IMR-90 (cell line): ENCODE data around the gene PGBD1. TPM values are rescaled to one million over a fixed set of nuclear protein-coding genes. Genes with fewer than 3 reads are reported as not detected.

Source experiments
- ATAC-seq: fragments of 200-7000 bp; cut with Tn5 transposase; 2 replicates; pipeline ENCODE4 v1.9.1; 2020; ENCODE audit warnings: low read depth, mild to moderate bottlenecking, moderate library complexity
- BruUV-seq: library from RNA; stranded (reverse); fragments of 400-500 nt; replicated peaks from 2 replicates; lab custom pipeline; 2021; lab: Mats Ljungman, UMichigan
- CTCF ChIA-PET: fragments of 300-600 bp; formaldehyde crosslinking; extraction: SDS; loops from one replicate; lab custom pipeline; 2021; ENCODE audit warnings: antibody characterized with exemption; lab: Yijun Ruan, JAX
- POLR2A ChIA-PET: fragments of 300-600 bp; sonication (Branson Sonifier 250); formaldehyde crosslinking; loops from one replicate; lab custom pipeline; 2022; ENCODE audit warnings: antibody characterized with exemption; ENCODE audit not compliant: unreplicated experiment; lab: Charles Lee
- DNase-seq: peaks from one replicate; pipeline ENCODE4 v3.0.0; 2013
- H2AFZ ChIP-seq: replicated peaks from 2 replicates; pipeline ENCODE3; 2013; ENCODE audit warnings: low read length, mild to moderate bottlenecking; ENCODE audit not compliant: poor library complexity
- H2AK5ac ChIP-seq: 2 replicates; pipeline ENCODE4 v1.6.1; 2013; ENCODE audit warnings: low read depth, low read length, inconsistent platforms
- H2AK9ac ChIP-seq: replicated peaks from 2 replicates; pipeline ENCODE3; 2013; ENCODE audit warnings: mild to moderate bottlenecking, low read depth, low read length, moderate library complexity; ENCODE audit not compliant: poor library complexity
- H2BK120ac ChIP-seq: 2 replicates; pipeline ENCODE4 v1.6.1; 2013; ENCODE audit warnings: low read depth, low read length, inconsistent platforms
- H2BK15ac ChIP-seq: 3 replicates; pipeline ENCODE4 v1.6.1; 2013; ENCODE audit warnings: low read depth, low read length, inconsistent platforms
- H2BK20ac ChIP-seq: 2 replicates; pipeline ENCODE4 v1.6.1; 2013; ENCODE audit warnings: low read depth, mild to moderate bottlenecking, inconsistent platforms, low read length, moderate library complexity
- H2BK5ac ChIP-seq: 2 replicates; pipeline ENCODE4 v1.6.1; 2013; ENCODE audit warnings: mild to moderate bottlenecking, low read depth, low read length, inconsistent platforms; ENCODE audit not compliant: poor library complexity, severe bottlenecking
- H3K14ac ChIP-seq: replicated peaks from 2 replicates; pipeline ENCODE4 v1.6.1; 2013; ENCODE audit warnings: low read depth, low read length, inconsistent platforms
- H3K18ac ChIP-seq: 2 replicates; pipeline ENCODE4 v1.6.1; 2013; ENCODE audit warnings: low read depth, low read length, control low read depth
- H3K23ac ChIP-seq: 2 replicates; pipeline ENCODE4 v1.6.1; 2013; ENCODE audit warnings: low read depth, low read length, inconsistent platforms
- H3K27ac ChIP-seq: 2 replicates; pipeline ENCODE4 v1.5.1; 2013; ENCODE audit warnings: mild to moderate bottlenecking, control low read depth, low read length; ENCODE audit not compliant: insufficient read depth
- H3K27me3 ChIP-seq: 2 replicates; pipeline ENCODE4 v1.6.1; 2013; ENCODE audit warnings: low read length; ENCODE audit not compliant: control insufficient read depth, insufficient read depth
- H3K36me3 ChIP-seq: 2 replicates; pipeline ENCODE4 v1.6.1; 2013; ENCODE audit warnings: low read length, mixed read lengths; ENCODE audit not compliant: control insufficient read depth, insufficient read depth
- H3K4ac ChIP-seq: 2 replicates; pipeline ENCODE4 v1.6.1; 2013; ENCODE audit warnings: low read depth, low read length, inconsistent platforms
- H3K4me1 ChIP-seq: 2 replicates; pipeline ENCODE4 v1.6.1; 2013; ENCODE audit warnings: low read length, mixed read lengths; ENCODE audit not compliant: control insufficient read depth, insufficient read depth
- H3K4me2 ChIP-seq: 2 replicates; pipeline ENCODE4 v1.6.1; 2013; ENCODE audit warnings: low read depth, mild to moderate bottlenecking, control low read depth, low read length, moderate library complexity
- H3K4me3 ChIP-seq: 2 replicates; pipeline ENCODE4 v1.5.1; 2013; ENCODE audit warnings: low read depth, mild to moderate bottlenecking, control low read depth, low read length, moderate library complexity; ENCODE audit not compliant: insufficient read depth
- H3K56ac ChIP-seq: 2 replicates; pipeline ENCODE4 v1.6.1; 2013; ENCODE audit warnings: low read length, inconsistent platforms; ENCODE audit not compliant: insufficient read depth; ENCODE audit errors: extremely low read depth
- H3K79me1 ChIP-seq, 2 experiments: 2 replicates each; pipeline ENCODE4 v1.6.1; 2013; ENCODE audit warnings: low read length in 2 of 2, inconsistent platforms in 1 of 2, low read depth in 1 of 2
- H3K9ac ChIP-seq: 2 replicates; pipeline ENCODE4 v1.6.1; 2013; ENCODE audit warnings: low read depth, low read length, control low read depth
- H3K9me1 ChIP-seq: 2 replicates; pipeline ENCODE4 v1.6.1; 2013; ENCODE audit warnings: low read length, inconsistent platforms; ENCODE audit not compliant: insufficient read depth
- H3K9me3 ChIP-seq: 2 replicates; pipeline ENCODE4 v1.6.1; 2013; ENCODE audit warnings: low read length; ENCODE audit not compliant: control insufficient read depth, insufficient read depth
- H4K20me1 ChIP-seq: 2 replicates; pipeline ENCODE4 v1.6.1; 2013; ENCODE audit warnings: low read length, inconsistent platforms; ENCODE audit not compliant: insufficient read depth
- H4K5ac ChIP-seq: 2 replicates; pipeline ENCODE4 v1.6.1; 2013; ENCODE audit warnings: mild to moderate bottlenecking, low read depth, low read length, control low read depth
- H4K8ac ChIP-seq, 2 experiments: 2 replicates each; pipeline ENCODE4 v1.6.1; 2013; ENCODE audit warnings: low read depth in 2 of 2, low read length in 2 of 2, control low read depth in 1 of 2, inconsistent platforms in 1 of 2
- H4K91ac ChIP-seq: 2 replicates; pipeline ENCODE4 v1.6.1; 2013; ENCODE audit warnings: low read depth, low read length, inconsistent platforms; ENCODE audit not compliant: insufficient read depth
- BHLHE40 ChIP-seq: fragments of 150-350 bp; IDR thresholded peaks from 2 replicates; pipeline ENCODE4 v1.6.1; 2016; ENCODE audit warnings: mild to moderate bottlenecking, low read depth, low read length
- SMC3 ChIP-seq: fragments of 150-350 bp; IDR thresholded peaks from 2 replicates; pipeline ENCODE4 v1.6.1; 2016; ENCODE audit warnings: low read depth, mild to moderate bottlenecking, antibody characterized with exemption, low read length, moderate library complexity
- WGBS, 2 experiments: methylation state at CpG; one replicate each; pipeline versions ENCODE4 v1.1.5 to v1.1.7; 2013; ENCODE audit warnings: missing lambda C conversion rate in 2 of 2; ENCODE audit not compliant: insufficient read length in 1 of 2; ENCODE audit errors: extremely low coverage in 2 of 2; 5-methylcytosine and 5-hydroxymethylcytosine counted together
- dilution Hi-C: fragments of 300-500 bp; cut with HindIII; formaldehyde crosslinking; loops from one replicate; pipeline ENCODE4 v1.14.3; 2018; ENCODE audit warnings: low sequenced_read_pairs; ENCODE audit not compliant: unreplicated experiment
- in situ Hi-C: fragments of 300-500 bp; cut with MboI; formaldehyde crosslinking; loops from 3 replicates; pipeline ENCODE4 v1.14.3; 2019; ENCODE audit warnings: low sequenced_read_pairs, inconsistent platforms, mixed read lengths
- intact Hi-C: fragments of 100-400 bp; cut with micrococcal nuclease; formaldehyde crosslinking; loops from 2 replicates; pipeline ENCODE4 v1.10.0; 2022
- polyA plus RNA-seq, 3 experiments: library from polyadenylated mRNA; depleted of rRNA; stranded (reverse); fragments of >200 nt; gene quantifications; 2 replicates each; pipeline ENCODE4 v1.2.3, GENCODE V29; 2012; ENCODE audit warnings: low replicate concordance in 1 of 3
- total RNA-seq: library from RNA; depleted of rRNA; stranded (reverse); fragments of >200 nt; gene quantifications from 2 replicates; pipeline ENCODE4 v1.2.3, GENCODE V29; 2012

PGBD1 gene
- total and polyA plus RNA-seq, 2 of the 4 experiments (the other 2 are of a cell fraction) = 3.9 to 6.3 TPM

GRCh38 chr6:28232785-28233184 lies 48.6 kb upstream of the PGBD1 start:
- Histone ChIP-seq H3K79me1 (peaks cover 15 to 21% of the 10 kb centered on the region in 2 experiments), H4K91ac (no peak overlapping the region), H3K14ac (no peak overlapping the region), H2AK5ac (no peak overlapping the region), H2BK15ac (no peak overlapping the region), H2AFZ (no peak overlapping the region), H3K9ac (no peak overlapping the region), H3K9me3 (0 out of 2 replicates have a peak, but pooled peaks cover 3% of the 10 kb centered on the region), H2AK9ac (no peak overlapping the region), H2BK5ac (no peak overlapping the region), H3K27ac (no peak overlapping the region), H4K20me1 (no peaks in the 10 kb centered on the region), H3K36me3 (peaks cover 35% of the 10 kb centered on the region), H3K27me3 (no peaks in the 10 kb centered on the region), H3K23ac (no peak overlapping the region), H4K5ac (no peak overlapping the region), H3K4ac (no peak overlapping the region), H3K4me3 (no peak overlapping the region), H3K18ac (no peak overlapping the region), H3K56ac (no peak overlapping the region), H2BK20ac (no peak overlapping the region), H3K4me1 (no peaks in the 10 kb centered on the region), H3K9me1 (peaks cover 4% of the 10 kb centered on the region; the same call in 1 of the 2 replicates), H3K4me2 (no peak overlapping the region), H4K8ac (no peak overlapping the region), H2BK120ac (no peak overlapping the region)
- 100% methylated on average over 3 of the region's 11 CpGs; no CpG with 5 or more reads in 1 of the 2 experiments for WGBS, 2 experiments
- in situ Hi-C loops (no loop called here), intact Hi-C loops (no loop called here), dilution Hi-C loops (no loop called here)
- ChIA-PET CTCF (no interaction called here), POLR2A (no interaction called here)
- DNase-seq (no peak), ATAC-seq (no peak)
- no TSS peak for BruUV-seq
- TF ChIP-seq BHLHE40 = no peak
- TF ChIP-seq SMC3 = no peak
